ENCODE results near the gene STAP2.
A peak's percentile ranks its signal among the peaks of the same experiment; 100 is the strongest.

The STAP2 gene

DNA sequence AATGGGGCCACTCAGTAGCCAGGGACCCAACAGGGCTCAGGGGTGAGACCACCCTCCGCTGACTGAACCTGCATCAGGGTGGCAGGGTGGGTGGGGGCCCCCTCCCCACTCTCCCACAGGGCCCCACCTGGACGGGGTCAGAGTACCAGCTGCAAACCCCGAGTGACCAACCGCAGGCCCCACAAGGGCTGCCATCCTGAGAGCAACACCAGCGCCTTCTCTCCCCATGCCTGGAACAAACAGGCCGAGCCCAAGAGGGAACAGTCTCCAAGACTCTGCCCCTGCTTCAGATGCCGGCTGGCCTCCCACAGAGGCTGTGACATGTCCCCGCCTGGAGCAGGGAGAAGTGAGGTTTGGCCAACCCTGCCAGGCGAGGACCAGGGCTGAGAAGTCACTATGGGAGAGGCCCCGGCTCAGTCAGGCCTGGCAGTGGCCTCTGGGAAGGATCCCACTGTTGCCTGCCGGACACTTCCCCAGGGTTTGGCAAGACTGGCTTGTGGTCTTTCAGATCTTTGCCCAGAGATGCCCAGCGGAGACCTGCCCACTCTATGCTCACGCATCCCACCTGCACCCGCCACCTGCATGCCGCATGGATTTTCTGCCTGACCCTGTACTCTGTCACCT lies 31.9 kb upstream of the STAP2 start:
- DNase-seq = no peak

DNA sequence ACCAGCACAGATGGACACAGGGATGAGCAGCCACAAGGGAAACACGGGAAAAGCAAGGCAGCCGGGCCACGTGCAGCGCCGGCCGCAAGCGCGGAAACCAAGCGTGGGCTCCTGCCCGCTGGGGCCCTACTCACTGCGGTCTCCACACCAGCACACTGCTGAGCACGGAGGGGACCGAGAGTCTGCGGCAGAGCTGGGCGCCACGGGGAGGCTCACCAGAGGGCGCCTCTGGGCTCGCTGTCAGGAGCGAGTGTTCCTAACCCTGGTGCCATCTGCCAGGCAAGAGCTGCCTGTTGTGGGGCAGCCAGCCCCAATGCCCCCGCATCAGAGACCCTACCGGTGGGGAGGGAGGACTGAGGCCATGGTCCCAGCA lies 31.2 kb upstream of the STAP2 start:
- peak; percentile 65 for DNase-seq

DNA sequence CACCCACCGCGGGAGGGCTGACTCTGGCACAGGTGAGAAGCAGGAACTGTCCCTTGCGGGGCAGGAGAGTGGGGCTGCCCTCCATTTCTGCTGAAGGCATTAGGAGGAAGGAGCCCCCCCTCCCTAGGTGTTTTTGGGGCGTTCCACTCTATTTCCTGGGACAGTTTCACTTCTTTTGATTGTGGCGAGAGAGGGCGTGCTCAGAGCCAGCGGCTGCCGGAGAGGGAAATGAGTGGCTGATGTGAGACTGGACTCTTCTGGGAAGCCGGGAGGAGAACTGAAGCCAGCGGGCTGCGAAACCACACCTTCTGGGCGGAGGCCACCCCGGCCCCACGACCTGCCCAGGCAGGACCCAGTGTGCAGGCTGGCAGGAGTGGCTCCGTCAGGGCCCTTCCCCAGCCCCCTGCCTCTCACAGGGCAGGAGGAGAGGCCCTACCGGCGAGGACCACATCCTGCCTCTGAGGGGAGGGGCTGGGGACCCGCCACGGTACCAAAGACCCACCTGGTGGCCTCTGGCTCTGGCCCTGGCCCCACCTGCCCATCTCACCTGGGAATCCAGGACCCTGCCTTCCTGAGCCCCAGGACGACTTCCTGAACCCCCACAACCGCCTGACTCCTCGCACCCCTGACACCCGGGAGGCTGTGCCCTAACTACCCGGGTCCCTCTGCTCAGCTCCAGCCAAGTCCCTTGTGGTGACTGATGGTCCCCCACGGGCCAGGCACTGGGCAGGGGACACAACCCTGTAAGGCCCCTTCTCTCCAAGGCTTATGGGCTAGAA lies 30.7 kb upstream of the STAP2 start:
- DNase-seq = peak; percentile 31

DNA sequence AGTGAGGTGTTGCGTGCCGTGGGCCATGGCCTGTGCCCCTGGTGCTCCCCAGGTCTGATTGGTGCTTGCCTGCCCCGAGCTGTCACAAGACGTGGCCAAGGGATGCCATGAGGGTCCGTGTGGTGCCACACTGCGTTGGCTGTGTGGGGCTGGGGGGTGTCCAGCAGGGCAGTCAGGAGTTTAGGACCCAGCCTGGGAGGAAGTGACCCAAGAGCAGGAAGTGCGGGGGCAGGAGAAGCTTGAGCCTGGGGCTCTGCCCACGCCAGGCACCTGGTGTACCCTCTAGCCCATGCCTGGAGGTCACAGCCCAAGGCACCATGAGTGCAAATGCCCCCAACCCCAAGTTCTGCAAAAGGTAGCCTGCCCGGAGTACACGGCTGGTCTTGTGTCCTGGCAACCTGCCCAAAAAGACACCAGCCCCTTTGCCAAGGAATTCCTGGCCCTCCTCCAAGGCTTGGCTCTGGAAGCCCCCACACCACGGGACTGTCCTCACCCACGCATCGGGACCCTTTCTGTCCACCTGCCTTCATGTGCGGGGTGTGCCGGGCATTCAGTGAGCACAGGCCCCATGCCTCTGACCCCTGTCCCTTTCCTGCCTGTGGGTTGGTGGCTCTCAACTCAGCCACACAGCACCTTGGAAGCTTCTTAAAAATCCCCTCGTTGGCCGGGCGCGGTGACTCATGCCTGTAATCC lies 29.6 kb upstream of the STAP2 start:
- DNase-seq = no peak

DNA sequence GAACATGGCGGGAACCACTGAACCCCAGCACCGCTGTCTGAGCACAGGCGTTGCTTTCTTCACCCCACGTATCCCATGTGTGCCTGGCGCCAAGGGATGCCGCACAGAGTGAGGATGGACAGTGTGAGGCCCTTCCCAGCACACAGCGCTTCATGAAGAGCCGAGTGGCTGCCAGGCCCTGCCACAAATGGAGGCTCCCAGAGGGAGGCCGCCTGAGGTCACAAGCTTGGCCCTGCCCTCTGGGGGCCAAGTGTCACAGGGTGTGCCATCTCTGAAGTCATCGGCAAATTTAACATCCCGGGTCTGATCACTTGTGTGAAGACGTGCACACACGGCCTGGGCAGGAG lies 29.1 kb upstream of the STAP2 start:
- DNase-seq = no peak

DNA sequence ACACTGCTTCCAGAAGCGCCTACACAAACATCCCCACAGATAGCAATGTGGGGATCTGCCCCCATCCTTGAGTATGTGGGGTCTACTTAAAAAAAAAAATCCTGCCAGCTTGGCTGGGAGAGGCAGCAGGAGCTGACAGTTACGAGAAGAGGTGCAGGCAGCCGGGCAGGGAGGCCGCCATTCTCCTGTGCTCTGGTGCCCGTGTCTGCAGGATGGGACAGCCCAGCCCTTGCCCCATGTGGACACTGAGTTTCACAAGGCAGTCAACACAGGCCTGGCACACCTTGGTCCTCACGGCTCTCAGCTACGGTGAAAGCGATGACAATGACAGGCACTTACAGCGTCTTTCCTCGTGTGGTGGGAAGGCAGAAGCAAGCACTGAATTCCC lies 28.7 kb upstream of the STAP2 start:
- no peak for DNase-seq

DNA sequence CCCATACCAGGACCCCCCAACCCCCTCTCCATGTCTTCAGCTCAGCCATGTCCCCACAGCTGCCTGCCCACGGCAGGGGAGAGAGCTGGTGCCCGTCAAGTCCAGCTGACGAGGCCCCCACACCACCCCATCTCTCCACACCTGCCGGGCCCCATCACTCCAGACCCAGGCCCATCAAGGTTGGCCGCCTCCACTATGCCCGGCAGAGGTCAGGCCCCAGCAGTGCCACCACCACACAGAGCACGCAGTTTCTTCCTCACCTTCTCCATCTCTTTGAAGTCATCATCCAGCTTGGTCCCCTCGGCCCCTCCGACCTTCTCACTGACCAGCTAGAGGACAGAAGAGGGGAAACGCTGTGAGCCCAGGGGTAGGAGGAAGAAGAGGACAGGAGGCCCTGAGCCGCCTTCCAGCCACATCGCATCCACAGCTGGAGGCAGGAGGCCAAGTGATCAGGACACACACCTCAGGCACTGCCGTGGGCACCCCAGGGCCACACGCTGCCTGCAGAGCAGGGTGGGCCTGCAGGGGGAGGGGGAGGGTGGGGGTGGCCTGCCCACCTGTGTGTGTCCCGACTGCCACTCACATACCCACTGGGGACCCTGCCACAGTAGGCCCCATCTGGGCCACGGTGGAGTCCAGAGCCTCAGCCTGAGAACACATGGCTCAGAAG lies 28.2 kb upstream of the STAP2 start:
- no peak for DNase-seq

DNA sequence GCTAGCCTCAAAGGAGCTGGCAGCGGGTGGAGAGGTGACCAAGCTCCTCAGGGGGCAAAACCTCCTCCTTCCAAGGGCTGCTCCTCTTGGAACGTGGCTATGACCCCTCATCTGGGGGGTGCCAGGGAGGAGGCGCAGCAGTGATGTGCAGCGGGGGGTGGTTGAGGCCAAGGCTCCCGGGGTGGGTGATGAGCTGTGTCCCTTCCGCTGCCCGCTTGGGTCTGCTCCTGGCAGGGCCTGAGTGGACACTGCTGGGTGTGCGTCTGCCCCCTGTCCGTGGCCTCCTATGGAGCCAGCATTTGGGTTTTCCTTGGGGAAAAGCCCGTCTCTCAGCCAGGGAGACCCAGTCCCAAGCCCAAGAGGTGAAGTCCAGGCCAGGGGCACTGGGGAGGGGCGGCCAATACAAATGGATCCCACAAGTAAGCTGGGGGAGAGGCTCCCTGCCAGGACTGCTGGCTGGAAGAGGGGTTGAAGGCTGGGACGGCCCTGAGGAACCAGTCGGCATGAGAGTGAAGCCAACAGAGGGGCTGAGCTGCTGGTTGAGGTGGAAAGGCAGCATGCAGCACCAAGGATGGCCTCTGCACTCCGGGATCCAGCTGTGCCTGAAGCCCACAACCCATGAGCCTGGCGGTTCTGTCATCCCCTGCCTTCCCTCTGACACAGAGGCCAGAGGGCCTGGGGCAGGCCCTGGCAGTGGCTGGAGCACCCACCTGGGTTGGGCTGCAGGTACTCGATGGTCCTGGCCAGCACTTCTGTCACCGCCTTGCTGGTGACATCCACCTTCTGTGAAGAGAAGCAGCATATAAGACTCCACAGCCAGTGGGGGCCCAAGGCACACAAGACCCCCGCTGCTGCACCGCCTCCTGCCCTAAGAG lies 27.4 kb upstream of the STAP2 start:
- no peak for DNase-seq

DNA sequence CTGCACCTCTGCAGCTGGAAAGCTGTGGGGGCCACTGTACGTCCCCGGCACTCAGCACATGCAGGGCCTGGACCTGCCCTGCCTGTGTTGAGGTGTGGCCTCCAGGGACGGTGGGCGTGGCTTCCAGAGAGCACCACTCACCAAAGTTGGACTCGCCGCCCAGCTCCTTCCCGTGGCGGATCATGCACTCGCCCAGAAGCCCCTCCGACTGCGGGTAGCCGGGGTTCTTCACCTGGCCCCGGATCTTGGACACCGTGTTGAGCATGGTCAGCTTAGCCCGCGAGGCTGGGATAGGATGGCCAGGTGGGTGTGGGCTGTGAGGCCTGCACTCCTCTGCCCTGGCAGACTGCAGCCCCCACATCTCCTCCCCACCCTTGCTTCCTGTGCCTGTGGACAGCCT lies 26.7 kb upstream of the STAP2 start:
- DNase-seq = no peak

DNA sequence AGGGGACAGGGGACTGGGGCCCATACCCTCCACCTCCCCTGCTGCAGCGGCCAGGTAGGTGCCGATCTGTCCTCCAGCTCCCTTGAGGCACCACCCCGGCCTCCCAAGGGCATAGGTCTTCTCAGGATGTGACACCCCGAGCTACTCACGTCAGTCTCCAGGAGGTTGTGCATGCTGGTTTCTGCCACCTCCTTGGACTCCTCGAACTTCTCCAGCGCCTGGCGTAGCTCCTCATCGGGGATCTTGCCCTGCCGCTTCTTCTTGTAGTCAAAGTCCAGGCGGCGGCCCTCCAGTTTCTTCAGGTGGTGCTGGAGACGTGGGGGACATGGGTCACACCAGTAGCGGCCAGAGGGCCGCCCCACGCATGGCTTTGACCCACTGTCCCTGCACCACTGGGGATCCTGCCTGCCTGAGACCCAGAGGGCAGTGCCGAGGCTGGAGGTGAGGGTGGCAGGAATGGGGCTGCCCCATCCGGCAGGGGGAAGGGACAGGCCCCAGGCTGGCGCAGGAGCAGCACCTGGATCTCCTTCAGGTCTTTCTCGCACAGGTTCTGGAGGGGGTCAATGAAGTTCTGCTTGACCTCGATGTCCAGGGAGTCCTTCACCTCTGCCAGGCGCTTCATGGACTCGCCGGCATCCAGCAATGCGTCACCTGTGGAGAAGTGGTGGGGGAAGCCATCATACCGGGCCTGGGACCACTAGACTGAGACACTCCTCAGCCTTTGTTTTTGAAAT lies 25.1 kb upstream of the STAP2 start:
- no peak for DNase-seq

DNA sequence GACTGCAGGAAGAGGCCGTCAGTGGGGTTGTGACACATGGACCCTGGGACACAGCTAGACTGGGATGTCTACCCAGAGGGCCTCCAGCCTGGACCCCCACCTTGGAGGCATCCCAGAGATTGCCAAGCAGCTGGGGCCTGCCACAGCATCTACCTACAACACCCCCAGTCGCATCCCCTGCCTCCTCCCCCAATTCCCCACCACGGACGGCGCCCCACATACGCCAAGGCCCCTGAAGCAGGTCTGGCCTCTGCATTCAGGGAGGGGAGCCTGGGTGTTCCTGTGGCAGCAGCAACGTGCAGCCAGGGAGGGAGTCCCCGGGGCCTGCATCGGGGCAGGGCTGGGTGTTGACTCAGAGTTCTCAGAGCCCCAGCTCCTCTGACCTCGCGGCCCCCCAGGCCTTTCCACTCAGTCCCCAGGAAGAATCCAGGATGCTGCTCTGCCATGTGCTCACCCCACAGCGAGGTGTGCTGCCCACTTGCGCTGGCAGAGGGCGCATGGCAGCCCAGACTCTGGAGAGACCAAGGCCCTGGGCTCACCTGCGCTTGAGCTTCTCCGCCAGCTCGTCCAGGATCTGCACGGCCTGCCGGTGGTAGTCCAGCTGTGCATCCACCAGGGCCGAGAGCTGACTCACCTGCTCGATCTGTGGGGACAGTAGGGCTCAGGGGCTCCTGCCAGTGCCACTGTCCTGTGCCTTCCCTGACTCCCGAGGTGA lies 24.4 kb upstream of the STAP2 start:
- DNase-seq = no peak

DNA sequence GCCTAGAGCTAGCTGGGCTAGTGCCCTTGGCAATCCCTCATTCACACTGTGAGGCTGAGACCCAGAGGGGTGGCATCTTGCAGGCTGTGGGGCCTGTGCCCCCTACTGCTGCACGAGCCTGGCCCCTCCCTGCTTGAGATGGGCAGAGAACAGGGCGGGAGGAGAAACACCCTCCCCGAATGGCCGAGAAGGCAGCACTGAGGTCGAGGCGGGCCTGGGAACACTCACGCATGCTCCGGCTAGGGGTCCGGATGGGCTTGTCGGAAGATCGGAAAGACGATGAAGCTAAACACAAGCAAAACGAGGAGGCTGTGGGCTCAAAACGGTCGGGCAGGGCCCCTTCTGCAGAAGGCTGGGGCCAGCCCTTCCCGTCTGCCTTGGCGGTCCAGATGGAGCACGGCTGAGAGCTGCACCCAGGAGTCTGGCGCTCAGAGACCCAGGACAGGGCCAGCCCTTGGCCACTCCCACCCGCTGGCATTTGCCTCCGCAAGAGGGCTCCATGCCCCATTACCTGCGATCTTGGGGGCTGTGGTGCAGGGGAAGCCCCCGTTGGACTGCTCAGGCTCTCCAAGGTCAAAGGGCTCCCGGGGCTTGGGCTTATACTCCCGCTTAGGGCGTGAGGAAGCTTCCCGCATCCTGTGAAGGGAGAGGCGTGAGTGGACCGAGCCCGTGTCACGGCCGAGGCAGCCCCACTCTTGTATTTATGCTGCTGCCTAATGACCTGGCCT lies 23.6 kb upstream of the STAP2 start:
- DNase-seq = no peak

DNA sequence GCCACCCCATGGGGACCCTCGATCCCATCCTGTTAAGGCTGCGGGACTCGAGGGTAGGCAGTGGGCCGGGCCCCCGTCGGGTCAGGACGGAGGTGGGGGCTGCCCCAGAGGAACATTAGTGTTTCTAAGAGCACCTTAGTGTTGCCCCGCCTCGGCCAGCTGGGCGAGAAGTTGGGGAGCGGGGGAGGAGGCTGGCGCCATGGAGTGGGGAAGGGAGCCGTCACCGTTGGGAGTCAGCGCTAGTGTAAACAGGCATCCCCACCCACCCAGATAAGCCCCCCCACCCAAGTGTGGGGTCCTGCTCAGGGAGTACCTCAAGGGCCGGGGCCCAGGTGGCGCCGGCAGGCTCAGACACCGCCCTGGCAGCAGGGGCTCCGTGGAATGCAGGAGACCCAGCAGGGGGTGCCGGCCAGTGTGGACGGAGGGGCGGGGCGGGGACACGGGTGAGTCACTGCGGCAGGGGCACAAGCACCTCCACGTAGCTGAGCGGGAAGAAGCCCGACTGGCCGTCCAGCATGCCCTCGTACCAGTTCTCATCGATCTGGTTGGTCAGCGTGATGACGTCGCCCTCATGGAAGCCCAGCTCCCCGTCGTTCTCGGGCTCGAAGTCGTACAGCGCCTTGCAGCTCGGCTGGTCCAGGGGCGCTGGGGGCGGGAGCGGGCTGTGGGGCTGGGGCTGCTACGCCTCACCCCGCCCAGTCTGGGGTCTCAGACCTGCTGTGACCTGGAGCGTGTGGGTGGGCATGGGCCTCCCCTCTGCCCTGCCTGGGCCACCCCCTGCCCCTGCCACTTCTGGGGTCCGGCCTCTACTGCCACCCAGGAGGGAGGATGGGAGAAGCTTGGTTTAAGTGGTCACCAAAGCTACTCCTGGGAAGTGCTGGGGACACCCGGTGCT lies 22.8 kb upstream of the STAP2 start:
- no peak for DNase-seq

DNA sequence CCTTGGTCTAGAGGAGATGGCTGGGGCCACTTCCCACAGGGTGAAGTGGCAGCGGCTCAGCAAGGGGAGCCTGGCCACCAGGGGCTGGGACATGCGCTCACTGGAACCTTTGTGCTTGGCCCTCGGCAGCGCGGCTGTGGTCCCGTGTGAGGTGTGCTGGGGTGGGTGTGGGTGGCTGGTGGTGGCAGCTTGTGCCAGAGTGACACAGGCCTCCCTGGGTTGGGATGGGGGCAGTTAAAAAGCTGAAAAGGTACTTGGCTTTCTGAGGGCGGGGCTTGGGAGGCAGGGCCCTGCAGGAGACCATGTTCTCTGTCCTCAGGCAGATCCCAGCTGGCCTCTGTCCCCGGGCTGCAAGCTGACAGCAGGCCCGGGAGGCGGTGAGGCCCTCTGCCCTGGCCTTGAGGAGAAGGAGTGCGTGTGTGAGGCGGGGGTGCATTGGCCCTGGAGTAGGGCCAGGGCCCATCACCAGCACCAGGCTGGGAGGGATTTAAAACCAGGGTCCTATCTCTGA lies 22.1 kb upstream of the STAP2 start:
- DNase-seq = no peak

DNA sequence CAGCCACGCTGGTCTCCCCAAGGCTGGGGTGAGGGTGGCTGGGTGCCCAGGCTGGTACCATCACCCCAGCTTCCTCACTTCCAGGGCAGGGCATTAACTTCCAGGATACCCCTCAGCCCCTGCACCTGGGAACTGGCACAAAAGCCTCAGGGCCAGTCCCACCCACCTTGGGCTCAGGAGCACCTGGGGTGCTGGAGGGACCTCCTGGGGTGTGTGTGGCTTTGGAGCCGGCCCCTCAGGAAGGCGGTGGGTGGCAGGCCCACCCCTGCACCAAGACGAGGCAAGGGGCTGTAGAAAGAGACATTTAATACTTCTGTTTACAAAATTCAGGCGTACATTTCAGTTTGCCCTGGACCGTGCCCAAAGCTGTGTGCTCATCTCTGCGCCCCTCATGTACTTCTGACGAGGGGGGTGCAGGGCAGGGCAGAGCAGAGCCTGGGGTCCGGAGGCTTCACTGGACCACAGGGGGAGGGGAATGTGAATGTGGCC lies 21.5 kb upstream of the STAP2 start:
- DNase-seq = no peak

DNA sequence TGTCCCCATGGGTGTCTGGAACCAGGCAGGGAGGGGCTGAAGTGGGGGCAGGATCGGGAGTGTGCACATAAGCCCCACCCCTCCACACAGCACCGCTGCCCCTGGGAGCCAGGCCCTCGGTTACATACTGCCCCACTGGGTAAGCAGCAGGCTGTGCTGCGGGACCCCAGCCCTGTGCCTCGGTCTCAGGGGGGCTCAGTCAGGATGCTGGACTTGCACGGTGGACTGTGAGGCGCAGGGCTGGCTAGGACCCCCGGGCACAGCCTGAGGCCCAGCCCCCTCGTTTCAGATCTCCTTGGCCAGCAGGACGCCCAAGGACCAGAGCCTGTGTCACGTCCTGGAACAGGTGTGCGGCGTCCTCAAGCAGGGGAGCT lies 21.0 kb upstream of the STAP2 start:
- DNase-seq = no peak

DNA sequence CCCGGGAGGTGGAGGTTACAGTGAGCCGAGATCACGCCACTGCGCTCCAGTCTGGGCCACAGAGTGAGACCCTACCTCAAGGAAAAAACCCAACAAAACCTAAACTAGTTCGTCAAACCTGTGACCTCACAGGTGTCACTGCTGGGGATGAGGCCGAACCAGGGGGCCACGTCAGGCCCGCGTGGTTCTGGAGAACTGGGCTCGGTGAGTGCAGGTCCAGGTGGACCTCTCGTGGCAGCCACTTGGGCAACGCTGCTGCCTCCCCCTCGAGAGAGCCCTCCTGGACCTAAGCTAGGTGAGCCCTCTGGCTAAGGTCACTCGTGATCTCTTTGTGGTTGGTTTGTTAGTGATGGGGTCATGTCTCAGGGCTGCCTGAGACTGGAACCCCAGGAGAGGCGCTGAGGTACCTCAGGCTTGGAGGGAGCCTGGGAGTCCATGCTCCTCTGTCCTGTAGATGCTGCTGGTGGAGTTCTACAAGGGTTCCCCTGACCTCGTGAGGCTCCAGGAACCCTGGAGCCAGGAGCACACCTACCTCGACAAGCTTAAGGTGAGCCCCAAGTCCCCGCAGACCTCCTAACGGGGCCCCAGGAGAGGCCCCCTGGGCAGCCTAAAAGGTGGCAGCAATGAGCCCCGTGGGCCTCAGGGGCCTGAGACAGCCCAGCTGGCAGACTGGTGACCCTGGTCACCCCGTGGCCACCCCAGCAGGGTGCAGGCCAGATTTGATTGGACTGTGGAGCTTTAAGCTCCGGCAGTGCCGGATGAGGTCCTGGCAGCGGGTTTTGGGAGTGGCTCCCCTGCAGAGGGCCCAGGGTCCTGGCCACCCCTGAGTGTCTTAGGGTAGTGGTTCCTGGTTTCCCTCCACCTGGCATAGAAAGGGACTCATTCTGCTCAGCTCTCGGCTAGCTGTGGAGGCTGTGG lies 20.3 kb upstream of the STAP2 start:
- no peak for DNase-seq

DNA sequence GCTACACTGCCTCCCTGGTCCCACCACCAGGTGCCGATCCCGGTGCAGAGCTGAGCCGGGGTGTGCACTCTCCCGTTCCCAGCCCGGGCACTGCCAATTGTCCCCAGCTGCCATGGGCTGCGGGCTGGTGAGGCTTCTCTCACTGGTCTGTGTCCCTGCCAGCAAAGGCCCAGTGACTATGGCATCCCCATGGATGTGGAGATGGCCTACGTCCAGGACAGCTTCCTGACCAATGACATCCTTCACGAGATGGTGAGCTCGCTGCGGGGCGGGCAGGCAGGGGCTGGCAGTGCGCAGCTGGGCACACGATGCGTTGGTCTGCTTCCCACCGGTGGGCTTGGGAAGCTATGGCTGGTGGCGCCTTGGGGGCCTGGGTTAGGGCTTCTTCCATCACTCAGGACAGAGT lies 19.3 kb upstream of the STAP2 start:
- no peak for DNase-seq

Measured in GDM1 (cell line).